Transverse colon (tissue), 4 donors: ENCODE measurements around the gene NCK1. TPM values are rescaled to one million over a fixed set of nuclear protein-coding genes. Genes with fewer than 3 reads are reported as not detected.

Experiments used
- DNase-seq: peaks from one replicate; pipeline ENCODE4 v3.0.0-alpha.2; 2019
- H3K27ac ChIP-seq, 4 donors: fragments of 200-600 bp; sonication (generic); 2 replicates each; pipeline ENCODE4 v1.5.1; 2016 to 2018; ENCODE audit warnings: inconsistent platforms in 4 of 4
- H3K27me3 ChIP-seq: fragments of 200-600 bp; sonication (generic); 2 replicates; pipeline ENCODE4 v1.5.1; 2017; ENCODE audit warnings: inconsistent platforms
- H3K36me3 ChIP-seq, 4 donors: fragments of 200-600 bp; sonication (generic); 2 replicates each; pipeline ENCODE4 v1.5.1; 2017 to 2019; ENCODE audit warnings: inconsistent platforms in 4 of 4
- H3K4me1 ChIP-seq, 4 donors: fragments of 200-600 bp; sonication (generic); 2 replicates each; pipeline ENCODE4 v1.5.1; 2017 to 2020; ENCODE audit warnings: inconsistent platforms in 4 of 4
- H3K4me3 ChIP-seq, 4 donors: fragments of 200-600 bp; sonication (generic); 1 replicate in 1 of 4; 2 replicates in 3 of 4; pipeline versions ENCODE4 v1.5.1 to v1.6.1; 2017 to 2019; ENCODE audit warnings: inconsistent platforms in 4 of 4
- H3K9me3 ChIP-seq, 2 donors: fragments of 200-600 bp; sonication (generic); 2 replicates each; pipeline ENCODE4 v1.5.1; 2017 to 2019; ENCODE audit warnings: inconsistent platforms in 2 of 2
- EP300 ChIP-seq: sonication (generic); formaldehyde crosslinking; IDR thresholded peaks from one replicate; pipeline ENCODE4 v1.6.1; 2017; ENCODE audit warnings: antibody characterized with exemption, low read depth
- POLR2A ChIP-seq: fragments of 450-650 bp; IDR thresholded peaks from one replicate; pipeline ENCODE4 v1.6.1; 2016; ENCODE audit warnings: antibody characterized with exemption, mild to moderate bottlenecking, moderate library complexity
- POLR2AphosphoS5 ChIP-seq, 3 donors: sonication (generic); formaldehyde crosslinking; IDR thresholded peaks; one replicate each; pipeline ENCODE4 v1.6.1; 2016; ENCODE audit warnings: antibody characterized with exemption in 3 of 3
- WGBS, 2 donors: methylation state at CpG; one replicate each; pipeline ENCODE4 v1.1.5; 2018; ENCODE audit warnings: low coverage in 1 of 2; 5-methylcytosine and 5-hydroxymethylcytosine counted together
- in situ Hi-C, 4 donors: fragments of 200-750 bp; cut with MboI; loops; one replicate each; pipeline versions ENCODE4 v1.15.0 to v1.15.1; 2017; ENCODE audit warnings: low sequenced_read_pairs in 3 of 4, low pct_ligation_motif_present in 1 of 4, low pct_unique_long_range_greater_than_20kb in 1 of 4
- intact Hi-C: fragments of 100-400 bp; cut with DNase I; formaldehyde crosslinking; loops from one replicate; pipeline ENCODE4 v1.15.1; 2023; ENCODE audit warnings: low total_unique reads
- total RNA-seq, 4 donors: library from RNA; depleted of rRNA; stranded (reverse); fragments of >200 nt; gene quantifications; one replicate each; pipeline ENCODE4 v1.1.0, GENCODE V29; 2016
- TF ChIP-seq, protein P1 (sequence below), 5 experiments: fragments of 200-600 bp in 3 of 5; fragments of 450-650 bp in 2 of 5; sonication (generic) in 3 of 5; IDR thresholded peaks; 1 replicate in 2 of 5; 2 replicates in 3 of 5; pipeline ENCODE4 v1.5.1; 2016 to 2017; ENCODE audit warnings: antibody characterized with exemption in 5 of 5, inconsistent platforms in 3 of 5, mild to moderate bottlenecking in 2 of 5, moderate library complexity in 1 of 5

The NCK1 gene
- total RNA-seq, 4 donors from 2014 or later: 0.80 to 71.4 (median 45.2) TPM

DNA sequence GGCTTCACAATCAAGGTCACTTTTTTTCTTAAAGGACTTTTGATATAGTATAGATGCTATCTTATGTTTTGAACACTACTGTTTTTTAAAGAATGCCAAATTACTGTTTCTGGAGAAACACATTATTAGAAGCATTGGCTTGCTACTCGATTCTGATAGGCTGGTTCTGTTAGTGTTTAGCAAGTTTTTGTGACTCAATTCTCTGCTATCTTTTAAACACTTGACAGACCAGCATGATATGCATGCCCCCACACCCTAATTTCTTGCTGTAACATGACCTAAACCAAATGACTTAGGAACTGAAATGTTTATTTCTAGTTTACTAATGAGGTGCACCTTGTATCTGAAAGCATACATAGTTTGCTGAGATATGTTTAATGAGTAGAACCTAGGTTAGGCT, 90.3 kb downstream of the NCK1 start:
- Histone ChIP-seq H3K27me3 (no peaks in the 10 kb centered on the region), H3K4me3 (no peak overlapping the region), H3K9me3 (no peaks in the 10 kb centered on the region), H3K27ac (no peak overlapping the region), H3K4me1 (peaks cover 0 to 32% (median 17%) of the 10 kb centered on the region in 4 donors), H3K36me3 (no peaks in the 10 kb centered on the region)
- 78 to 86% methylated on average over 1 of the region's 1 CpG for WGBS, 2 donors
- no peak for DNase-seq
- TF ChIP-seq EP300 (no peak), POLR2A (no peak), POLR2AphosphoS5 (IDR thresholded peaks at IDR 0.05) (no peak)
- TF ChIP-seq, protein P1, sequence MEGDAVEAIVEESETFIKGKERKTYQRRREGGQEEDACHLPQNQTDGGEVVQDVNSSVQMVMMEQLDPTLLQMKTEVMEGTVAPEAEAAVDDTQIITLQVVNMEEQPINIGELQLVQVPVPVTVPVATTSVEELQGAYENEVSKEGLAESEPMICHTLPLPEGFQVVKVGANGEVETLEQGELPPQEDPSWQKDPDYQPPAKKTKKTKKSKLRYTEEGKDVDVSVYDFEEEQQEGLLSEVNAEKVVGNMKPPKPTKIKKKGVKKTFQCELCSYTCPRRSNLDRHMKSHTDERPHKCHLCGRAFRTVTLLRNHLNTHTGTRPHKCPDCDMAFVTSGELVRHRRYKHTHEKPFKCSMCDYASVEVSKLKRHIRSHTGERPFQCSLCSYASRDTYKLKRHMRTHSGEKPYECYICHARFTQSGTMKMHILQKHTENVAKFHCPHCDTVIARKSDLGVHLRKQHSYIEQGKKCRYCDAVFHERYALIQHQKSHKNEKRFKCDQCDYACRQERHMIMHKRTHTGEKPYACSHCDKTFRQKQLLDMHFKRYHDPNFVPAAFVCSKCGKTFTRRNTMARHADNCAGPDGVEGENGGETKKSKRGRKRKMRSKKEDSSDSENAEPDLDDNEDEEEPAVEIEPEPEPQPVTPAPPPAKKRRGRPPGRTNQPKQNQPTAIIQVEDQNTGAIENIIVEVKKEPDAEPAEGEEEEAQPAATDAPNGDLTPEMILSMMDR (IDR thresholded peaks at IDR 0.05): no peak
- in situ Hi-C loops: no loop called here
- intact Hi-C loops: no loop called here

DNA sequence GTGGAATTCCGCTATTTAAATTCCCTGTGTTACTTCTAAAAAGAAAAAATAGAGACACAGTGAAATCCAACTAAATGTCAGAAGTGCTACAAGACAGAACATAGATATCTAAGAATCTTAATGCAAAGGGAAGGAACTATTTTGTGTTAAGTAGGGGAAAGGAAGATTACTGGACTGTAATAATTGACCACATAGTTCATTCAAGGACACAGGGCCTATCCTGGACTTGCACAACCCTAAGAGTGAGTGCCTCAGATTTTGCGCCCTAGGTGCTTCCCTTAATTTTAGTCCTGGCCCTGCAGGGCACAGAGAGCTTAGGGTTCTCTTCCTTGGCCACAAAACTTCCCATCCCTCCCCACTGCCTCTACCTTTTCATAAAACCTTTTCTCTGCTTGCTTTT, 92.2 kb downstream of the NCK1 start:
- Histone ChIP-seq H3K36me3 (no peaks in the 10 kb centered on the region), H3K27ac (peak overlapping the region in 2 of 4 donors; percentile 60 to 73), H3K4me3 (no peak overlapping the region), H3K27me3 (no peaks in the 10 kb centered on the region), H3K9me3 (no peaks in the 10 kb centered on the region), H3K4me1 (peaks cover 0 to 43% (median 17%) of the 10 kb centered on the region in 4 donors)
- in situ Hi-C loops: no loop called here
- intact Hi-C loops: no loop called here
- TF ChIP-seq, protein P1 (IDR thresholded peaks at IDR 0.05): no peak
- TF ChIP-seq EP300 (no peak), POLR2A (no peak), POLR2AphosphoS5 (IDR thresholded peaks at IDR 0.05) (no peak)
- DNase-seq: no peak
- 94 to 95% methylated on average over 2 of the region's 2 CpGs for WGBS, 2 donors

DNA sequence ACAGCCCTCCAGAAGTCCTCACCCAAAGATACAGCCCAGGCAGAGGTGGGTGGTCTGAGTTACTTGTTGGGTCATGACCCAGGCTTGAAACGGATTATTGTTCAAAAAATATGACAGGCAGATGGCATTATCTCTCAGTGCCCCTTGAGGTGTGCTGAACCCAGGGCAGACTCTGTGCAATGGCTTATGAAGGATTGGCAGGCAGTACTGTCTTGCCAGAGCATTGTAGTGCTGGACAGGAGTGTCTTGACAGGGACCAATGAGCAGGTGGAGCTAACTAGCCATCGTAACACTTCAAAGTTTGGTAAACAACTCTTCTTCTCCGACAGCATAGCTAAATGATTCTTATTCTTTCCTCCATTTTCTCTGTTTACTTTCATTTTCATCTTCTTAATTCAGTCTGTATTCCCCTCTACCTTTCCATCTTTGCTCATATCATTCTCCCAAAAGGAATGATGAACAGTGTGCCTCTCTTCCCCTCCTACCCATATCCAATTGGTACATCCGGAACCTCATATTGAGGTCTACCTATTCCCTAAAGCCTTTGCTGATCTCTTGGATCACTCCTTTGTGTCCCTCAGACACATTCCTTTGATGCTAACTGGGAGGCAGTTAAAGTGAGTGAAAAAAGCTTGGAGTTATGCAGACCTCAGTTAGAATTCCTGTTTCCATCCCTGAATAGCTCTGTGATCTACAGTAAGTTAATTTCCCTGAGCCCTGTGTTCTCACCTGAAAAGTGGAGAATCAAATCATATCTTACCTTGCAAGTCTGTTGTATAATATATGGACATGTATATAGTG, 93.2 kb downstream of the NCK1 start:
- DNase-seq: no peak
- Histone ChIP-seq H3K27ac (peak overlapping the region; percentile 31 to 73 (median 54)), H3K9me3 (no peaks in the 10 kb centered on the region), H3K36me3 (no peaks in the 10 kb centered on the region), H3K4me3 (no peak overlapping the region), H3K4me1 (peaks cover 0 to 44% (median 17%) of the 10 kb centered on the region in 4 donors), H3K27me3 (no peaks in the 10 kb centered on the region)
- WGBS, 2 donors: 63 to 76% methylated on average over 4 of the region's 4 CpGs
- in situ Hi-C loops: no loop called here
- intact Hi-C loops: no loop called here
- TF ChIP-seq EP300 (no peak), POLR2A (no peak), POLR2AphosphoS5 (IDR thresholded peaks at IDR 0.05) (no peak)
- TF ChIP-seq, protein P1 (IDR thresholded peaks at IDR 0.05): no peak

DNA sequence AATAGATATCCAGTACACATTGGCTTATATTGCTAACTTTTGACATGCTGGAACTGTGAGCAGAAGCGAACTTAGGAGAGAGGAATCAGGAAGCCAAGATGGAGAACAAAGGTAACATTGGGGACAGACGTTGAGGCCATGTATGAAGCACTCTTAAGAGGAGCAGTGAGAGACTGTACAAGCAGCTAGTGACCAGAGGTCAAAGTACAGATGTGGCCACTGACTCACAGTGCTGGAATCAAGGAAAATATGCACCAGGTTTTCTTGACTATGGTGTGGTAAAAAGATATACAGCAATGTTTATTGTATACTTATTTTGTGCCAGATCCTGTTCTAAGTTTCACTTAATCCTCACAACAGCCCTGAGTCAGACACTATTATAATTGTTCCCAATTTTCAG, 93.8 kb downstream of the NCK1 start:
- peaks cover 0 to 44% (median 17%) of the 10 kb centered on the region in 4 donors for H3K4me1 ChIP-seq
- peak; percentile 67 for DNase-seq
- no peaks in the 10 kb centered on the region for H3K36me3 ChIP-seq
- intact Hi-C loops (no loop called here), in situ Hi-C loops (no loop called here)
- no peaks in the 10 kb centered on the region for H3K27me3 ChIP-seq
- H3K9me3 ChIP-seq: no peaks in the 10 kb centered on the region
- no peak overlapping the region for H3K4me3 ChIP-seq
- WGBS, 2 donors: 53 to 90% methylated on average over 2 of the region's 2 CpGs
- TF ChIP-seq POLR2A (peak; percentile 33), POLR2AphosphoS5 (IDR thresholded peaks at IDR 0.05) (peak in 2 of 3 donors; percentile 70 to 71), EP300 (no peak)
- TF ChIP-seq, protein P1 (IDR thresholded peaks at IDR 0.05): no peak
- H3K27ac ChIP-seq: peak overlapping the region; percentile 34 to 73 (median 68)
